Uterus (tissue), 4 donors: ENCODE measurements around the gene STIP1. TPM values are rescaled to one million over a fixed set of nuclear protein-coding genes. Genes with fewer than 3 reads are reported as not detected.

Source experiments
- DNase-seq, 2 donors: peaks; one replicate each; pipeline ENCODE4 v3.0.0-alpha.2; 2019 to 2020
- H3K27ac ChIP-seq, 2 donors: fragments of 200-600 bp; sonication (generic); 1 replicate in 1 of 2; 2 replicates in 1 of 2; pipeline ENCODE4 v1.5.1; 2016 to 2018
- H3K27me3 ChIP-seq, 2 donors: fragments of 200-600 bp; sonication (generic); one replicate each; pipeline ENCODE4 v1.5.1; 2018 to 2019; ENCODE audit warnings: control low read depth in 1 of 2
- H3K36me3 ChIP-seq, 2 donors: fragments of 200-600 bp; sonication (generic); one replicate each; pipeline ENCODE4 v1.5.1; 2019; ENCODE audit warnings: control low read depth in 1 of 2
- H3K4me1 ChIP-seq, 2 donors: fragments of 200-600 bp; sonication (generic); one replicate each; pipeline ENCODE4 v1.5.1; 2018 to 2019; ENCODE audit warnings: control low read depth in 1 of 2
- H3K4me3 ChIP-seq, 2 donors: fragments of 200-600 bp; sonication (generic); 1 replicate in 1 of 2; 2 replicates in 1 of 2; pipeline ENCODE4 v1.5.1; 2018 to 2019; ENCODE audit warnings: mild to moderate bottlenecking in 1 of 2
- H3K9me3 ChIP-seq, 2 donors: fragments of 200-600 bp; sonication (generic); one replicate each; pipeline ENCODE4 v1.5.1; 2019; ENCODE audit warnings: control low read depth in 1 of 2
- CTCF ChIP-seq, 4 experiments: fragments of 200-600 bp in 2 of 4; fragments of 450-650 bp in 2 of 4; sonication (generic) in 2 of 4; IDR thresholded peaks; one replicate each; pipeline ENCODE4 v1.5.1; 2016 to 2019; ENCODE audit warnings: antibody characterized with exemption in 4 of 4, mild to moderate bottlenecking in 2 of 4, moderate library complexity in 1 of 4
- POLR2A ChIP-seq, 2 donors: fragments of 450-650 bp; IDR thresholded peaks; one replicate each; pipeline ENCODE4 v1.6.1; 2016; ENCODE audit warnings: antibody characterized with exemption in 2 of 2, mild to moderate bottlenecking in 1 of 2, moderate library complexity in 1 of 2
- intact Hi-C: fragments of 100-400 bp; cut with DNase I; formaldehyde crosslinking; loops from one replicate; pipeline ENCODE4 v1.15.1; 2023; ENCODE audit warnings: low total_unique reads
- total RNA-seq, 4 donors: library from RNA; depleted of rRNA in 3 of 4; stranded (reverse); fragments of >200 nt in 3 of 4; gene quantifications; one replicate each; pipeline versions ENCODE4 v1.1.0 to v1.2.4, GENCODE V29; 2014 to 2023
- donor health status: DM: yes; HTN: yes; CAD: no.

The STIP1 gene
- total RNA-seq, 4 donors from 2014 or later = 20.9 to 101 (median 83.8) TPM

GRCh38 chr11:64185175-64185692, 737 bp upstream of the STIP1 start:
- Histone ChIP-seq H3K9me3 (no peaks in the 10 kb centered on the region), H3K36me3 (no peaks in the 10 kb centered on the region), H3K27ac (peak overlapping the region; percentile 93 to 95), H3K4me3 (peak overlapping the region; percentile 44 to 75), H3K4me1 (peaks cover 0 to 12% of the 10 kb centered on the region in 2 donors), H3K27me3 (no peaks in the 10 kb centered on the region)
- DNase-seq = peak; percentile 85 to 89
- intact Hi-C loops = no loop called here
- TF ChIP-seq POLR2A (IDR thresholded peaks at IDR 0.05) = peak; percentile 99 to 100
- TF ChIP-seq CTCF (IDR thresholded peaks at IDR 0.05) = peak; percentile 10 to 74 (median 55)

GRCh38 chr11:64186492-64187165, 658 bp downstream of the STIP1 start:
- Histone ChIP-seq H3K9me3 (no peaks in the 10 kb centered on the region), H3K4me1 (peaks cover 0 to 8% of the 10 kb centered on the region in 2 donors), H3K4me3 (no peak overlapping the region), H3K27me3 (no peaks in the 10 kb centered on the region), H3K36me3 (no peaks in the 10 kb centered on the region), H3K27ac (peak overlapping the region in 1 of 2 donors; percentile 81)
- intact Hi-C loops = no loop called here
- TF ChIP-seq POLR2A (IDR thresholded peaks at IDR 0.05) = no peak
- TF ChIP-seq CTCF (IDR thresholded peaks at IDR 0.05) = no peak
- no peak for DNase-seq

GRCh38 chr11:64192434-64192833, 6.5 kb downstream of the STIP1 start:
- Histone ChIP-seq H3K4me1 (peaks cover 0 to 3% of the 10 kb centered on the region in 2 donors), H3K9me3 (no peaks in the 10 kb centered on the region), H3K27me3 (no peaks in the 10 kb centered on the region), H3K4me3 (no peak overlapping the region), H3K27ac (no peak overlapping the region), H3K36me3 (no peaks in the 10 kb centered on the region)
- DNase-seq = no peak
- intact Hi-C loops = no loop called here
- TF ChIP-seq POLR2A (IDR thresholded peaks at IDR 0.05) (no peak), CTCF (IDR thresholded peaks at IDR 0.05) (no peak)

- Histone ChIP-seq H3K9me3 (no peaks in the 10 kb centered on the region), H3K4me1 (no peaks in the 10 kb centered on the region), H3K4me3 (no peak overlapping the region), H3K27ac (no peak overlapping the region), H3K27me3 (no peaks in the 10 kb centered on the region), H3K36me3 (no peaks in the 10 kb centered on the region)
- TF ChIP-seq CTCF (IDR thresholded peaks at IDR 0.05) = no peak
- TF ChIP-seq POLR2A (IDR thresholded peaks at IDR 0.05) = no peak
- no peak for DNase-seq
- intact Hi-C loops = no loop called here
Measured at GRCh38 chr11:64196626-64197025, 10.7 kb downstream of the STIP1 start.

- TF ChIP-seq CTCF (IDR thresholded peaks at IDR 0.05) (no peak), POLR2A (IDR thresholded peaks at IDR 0.05) (no peak)
- Histone ChIP-seq H3K36me3 (no peaks in the 10 kb centered on the region), H3K9me3 (no peaks in the 10 kb centered on the region), H3K27ac (no peak overlapping the region), H3K27me3 (no peaks in the 10 kb centered on the region), H3K4me1 (no peaks in the 10 kb centered on the region), H3K4me3 (no peak overlapping the region)
- intact Hi-C loops = no loop called here
- no peak for DNase-seq
Measured at GRCh38 chr11:64198511-64198910, 12.5 kb downstream of the STIP1 start.
